Fibroblast of pulmonary artery (primary cell): ENCODE results near the gene IBA57.

ENCODE experiments used
- DNase-seq: peaks from one replicate; pipeline ENCODE4 v3.0.0-alpha.2; 2010; ENCODE audit warnings: low read depth
- H3K4me3 ChIP-seq: replicated peaks from 2 replicates; pipeline ENCODE4 v1.5.1; 2011; ENCODE audit warnings: low read depth, mild to moderate bottlenecking, control low read depth, low read length, moderate library complexity
- CTCF ChIP-seq: IDR thresholded peaks from 2 replicates; pipeline ENCODE4 v1.5.1; 2011; ENCODE audit warnings: mild to moderate bottlenecking, control low read depth, low read length, inconsistent platforms; ENCODE audit errors: missing control alignments

The IBA57 gene

GRCh38 chr1:228148935-228149405, 16.6 kb upstream of the IBA57 start:
- no peak for TF ChIP-seq CTCF
- DNase-seq = no peak
- H3K4me3 ChIP-seq = no peak overlapping the region

- peak; percentile 35 for DNase-seq
- TF ChIP-seq CTCF = no peak
- no peak within 1 kb of the TSS for H3K4me3 ChIP-seq
These were observed 16.0 kb upstream of the IBA57 start, which contains the start of gene GJC2 for GRCh38 chr1:228149406-228150119. TSS of gene GJC2 (plus strand) at chr1:228149930. CDS start at chr1:228157759, 7,829 bp downstream.

GRCh38 chr1:228150120-228150460, 15.5 kb upstream of the IBA57 start:
- H3K4me3 ChIP-seq = no peak overlapping the region
- TF ChIP-seq CTCF = no peak

GRCh38 chr1:228150461-228151179, 15.0 kb upstream of the IBA57 start:
- peak; percentile 85 for DNase-seq
- H3K4me3 ChIP-seq = no peak overlapping the region
- no peak for TF ChIP-seq CTCF

More at GRCh38 chr1:228150120-228150460, 15.5 kb upstream of the IBA57 start:
- DNase-seq = no peak

GRCh38 chr1:228151180-228151925, 14.3 kb upstream of the IBA57 start:
- no peak for TF ChIP-seq CTCF
- no peak for DNase-seq
- H3K4me3 ChIP-seq = no peak overlapping the region

- no peak overlapping the region for H3K4me3 ChIP-seq
- no peak for DNase-seq
These were observed 13.3 kb upstream of the IBA57 start for GRCh38 chr1:228152097-228152917.

More at GRCh38 chr1:228152097-228152917, 13.3 kb upstream of the IBA57 start:
- TF ChIP-seq CTCF = no peak
